ENCODE data around the gene PIGT.

The PIGT gene

DNA sequence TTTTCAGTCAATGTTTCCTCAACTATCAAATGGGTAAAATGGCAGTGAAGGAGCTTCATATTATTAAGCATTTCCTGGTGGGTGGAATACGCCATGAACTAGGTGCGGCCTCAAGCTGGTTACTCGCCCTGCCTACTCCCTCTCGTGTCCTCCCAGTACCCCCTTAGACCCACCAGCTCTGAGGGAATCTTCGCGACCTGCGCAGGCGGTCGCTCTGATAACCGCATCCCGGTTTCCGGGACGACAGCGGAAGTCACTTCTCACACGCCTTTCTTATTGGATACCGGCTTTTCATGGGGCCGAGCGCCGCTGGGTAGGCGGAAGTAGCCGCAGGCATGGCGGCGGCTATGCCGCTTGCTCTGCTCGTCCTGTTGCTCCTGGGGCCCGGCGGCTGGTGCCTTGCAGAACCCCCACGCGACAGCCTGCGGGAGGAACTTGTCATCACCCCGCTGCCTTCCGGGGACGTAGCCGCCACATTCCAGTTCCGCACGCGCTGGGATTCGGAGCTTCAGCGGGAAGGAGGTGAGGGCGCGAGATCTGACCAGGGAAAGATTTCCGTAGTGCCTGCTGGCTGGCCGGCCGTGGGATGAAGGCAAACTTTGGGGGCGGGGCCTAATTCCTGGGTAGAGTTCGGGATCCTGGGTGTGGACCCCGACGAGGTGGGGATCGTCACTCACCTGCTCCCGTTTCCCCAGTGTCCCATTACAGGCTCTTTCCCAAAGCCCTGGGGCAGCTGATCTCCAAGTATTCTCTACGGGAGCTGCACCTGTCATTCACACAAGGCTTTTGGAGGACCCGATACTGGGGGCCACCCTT is at the start of gene PIGT:
TSS of gene PIGT (plus strand) at position 320 of the 816 bp plus-strand sequence. CDS start at position 336, 16 bp downstream.
- peak; percentile 97 for DNase-seq

DNA sequence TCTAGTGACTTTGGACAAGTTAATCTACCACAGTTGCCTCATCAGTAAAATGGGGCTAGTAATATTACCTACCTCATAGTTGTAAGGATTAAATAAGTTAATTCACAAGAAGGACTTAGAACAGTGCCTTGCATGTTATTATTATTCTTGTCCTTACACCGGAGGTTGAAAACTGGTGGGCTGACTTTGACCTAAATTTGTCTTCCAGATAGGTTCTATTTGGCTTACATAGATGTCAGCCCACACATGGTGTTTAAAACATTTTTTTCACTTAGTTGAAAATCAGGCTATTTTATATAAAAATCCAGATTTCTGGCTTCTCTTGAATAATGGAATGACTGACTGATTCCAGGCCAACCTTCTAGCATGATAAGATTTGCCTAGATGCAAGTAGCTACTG is 49.7 kb upstream of the PIGT start:
- no peak for DNase-seq

DNA sequence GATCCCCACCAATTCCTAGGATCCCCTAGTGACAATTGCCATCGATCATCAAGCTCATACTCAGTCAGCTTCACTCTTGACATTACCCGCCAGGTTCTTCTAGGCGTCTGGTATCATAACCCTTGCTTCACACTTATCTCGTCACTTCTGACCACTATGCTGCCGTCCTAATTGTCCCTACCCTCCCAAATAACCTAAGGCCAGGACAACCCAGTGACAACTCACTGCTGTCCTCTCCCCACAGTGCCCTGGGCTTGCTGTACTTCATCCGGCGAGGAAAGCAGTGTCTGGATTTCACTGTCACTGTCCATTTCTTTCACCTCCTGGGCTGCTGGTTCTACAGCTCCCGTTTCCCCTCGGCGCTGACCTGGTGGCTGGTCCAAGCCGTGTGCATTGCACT is 49.3 kb upstream of the PIGT start:
- DNase-seq, result no peak

DNA sequence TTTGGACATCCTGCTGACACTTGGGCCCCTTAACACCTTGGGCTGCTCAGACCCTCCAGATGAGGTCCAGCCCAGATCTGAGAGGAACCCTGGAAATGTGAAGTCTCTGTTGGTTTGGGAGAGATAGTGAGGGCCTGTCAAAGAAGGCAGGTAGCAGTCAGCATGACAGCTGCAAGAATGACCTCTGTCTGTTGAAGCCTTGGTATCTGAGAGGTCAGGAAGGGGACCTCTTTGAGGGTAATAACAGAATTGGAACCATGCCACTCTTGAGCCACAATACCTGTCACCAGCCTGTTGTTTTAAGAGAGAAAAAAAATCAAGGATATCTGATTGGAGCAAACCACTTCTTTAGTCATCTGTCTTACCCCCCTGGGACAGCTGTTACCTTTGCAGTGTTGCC is 48.8 kb upstream of the PIGT start:
- DNase-seq, result no peak

DNA sequence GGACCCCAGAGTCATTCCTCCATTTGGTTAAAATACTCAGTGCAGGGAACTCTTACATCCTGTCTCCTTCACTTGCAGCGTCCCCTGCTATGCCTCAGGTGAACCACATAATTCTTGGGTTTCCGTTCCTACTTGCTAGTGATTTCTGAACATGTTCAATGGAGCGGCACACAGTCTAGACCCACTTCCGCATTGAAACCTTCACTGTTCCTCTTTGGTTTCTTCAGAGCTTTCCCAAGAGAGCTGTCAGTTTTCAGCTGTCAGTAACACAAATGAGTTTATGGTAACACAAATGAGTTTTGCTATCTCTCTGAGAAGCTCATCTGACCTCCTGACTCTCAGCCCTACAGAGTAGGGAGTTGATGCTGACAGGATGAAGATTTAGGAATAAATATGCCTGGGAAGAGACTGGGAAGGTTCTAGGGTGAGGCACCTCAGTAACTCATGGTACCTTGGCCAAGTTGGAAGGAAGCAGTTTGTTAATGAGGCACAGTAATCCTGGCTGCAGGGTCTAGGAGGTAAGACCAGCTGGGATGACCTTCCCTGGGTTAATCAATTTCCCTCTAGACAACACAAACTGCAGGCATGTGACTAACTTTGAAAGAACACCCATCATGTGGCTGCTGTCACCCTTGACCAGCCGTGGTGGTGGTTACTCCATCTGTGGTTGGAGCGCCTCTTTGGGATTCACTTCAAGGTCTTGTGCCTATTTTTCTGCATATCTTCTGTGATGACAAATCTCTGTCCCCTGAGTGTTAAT is 47.5 kb upstream of the PIGT start:
- no peak for DNase-seq

DNA sequence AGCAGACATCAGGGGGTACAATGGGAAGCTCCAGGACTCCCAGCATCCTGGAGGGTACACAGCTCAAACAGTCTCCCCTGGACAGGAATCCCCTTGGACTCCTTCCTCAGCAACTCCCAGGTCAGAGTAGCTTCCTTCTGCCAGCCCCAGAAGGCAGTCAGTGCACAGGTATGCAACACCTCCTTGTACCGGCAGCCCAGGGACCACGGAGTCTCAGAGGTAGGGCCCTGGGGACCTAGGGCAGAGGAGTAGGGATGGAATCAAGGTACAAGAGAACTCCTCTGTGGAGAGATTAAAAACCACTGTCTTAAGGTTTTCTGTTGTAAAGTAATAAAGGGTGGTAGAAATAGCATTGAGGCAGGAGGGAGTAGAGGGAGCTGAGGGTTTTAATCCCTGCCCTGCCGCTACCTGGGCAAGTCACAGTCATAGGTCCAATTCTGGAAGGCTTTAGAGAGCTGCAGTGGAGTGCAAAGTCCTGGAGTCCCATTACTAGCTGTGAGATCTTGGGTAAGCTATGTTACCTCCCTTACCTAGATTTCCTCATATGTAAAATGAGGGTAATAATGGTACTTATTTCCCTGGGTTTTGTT is 45.3 kb upstream of the PIGT start:
- DNase-seq, result no peak

DNA sequence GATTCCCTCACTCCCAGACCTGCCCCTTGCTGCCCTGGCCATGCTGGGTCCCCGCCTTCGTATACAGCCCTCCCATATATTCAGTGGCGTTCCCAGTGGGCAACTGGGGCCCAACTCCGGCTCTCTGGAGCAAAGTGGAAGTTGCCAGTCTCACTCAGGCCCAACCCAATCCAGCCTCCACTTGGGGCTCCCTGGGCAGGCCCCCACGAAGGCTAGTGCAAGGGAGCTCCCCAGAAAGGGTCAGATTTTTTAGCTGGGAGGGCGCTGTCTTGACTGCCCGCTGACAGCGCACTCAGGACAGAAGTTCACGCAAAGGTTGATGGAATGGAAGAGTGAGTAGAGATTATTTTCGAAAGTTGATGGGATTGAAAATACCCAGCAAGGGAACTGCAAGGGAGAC is 43.7 kb upstream of the PIGT start:
- DNase-seq, result no peak

DNA sequence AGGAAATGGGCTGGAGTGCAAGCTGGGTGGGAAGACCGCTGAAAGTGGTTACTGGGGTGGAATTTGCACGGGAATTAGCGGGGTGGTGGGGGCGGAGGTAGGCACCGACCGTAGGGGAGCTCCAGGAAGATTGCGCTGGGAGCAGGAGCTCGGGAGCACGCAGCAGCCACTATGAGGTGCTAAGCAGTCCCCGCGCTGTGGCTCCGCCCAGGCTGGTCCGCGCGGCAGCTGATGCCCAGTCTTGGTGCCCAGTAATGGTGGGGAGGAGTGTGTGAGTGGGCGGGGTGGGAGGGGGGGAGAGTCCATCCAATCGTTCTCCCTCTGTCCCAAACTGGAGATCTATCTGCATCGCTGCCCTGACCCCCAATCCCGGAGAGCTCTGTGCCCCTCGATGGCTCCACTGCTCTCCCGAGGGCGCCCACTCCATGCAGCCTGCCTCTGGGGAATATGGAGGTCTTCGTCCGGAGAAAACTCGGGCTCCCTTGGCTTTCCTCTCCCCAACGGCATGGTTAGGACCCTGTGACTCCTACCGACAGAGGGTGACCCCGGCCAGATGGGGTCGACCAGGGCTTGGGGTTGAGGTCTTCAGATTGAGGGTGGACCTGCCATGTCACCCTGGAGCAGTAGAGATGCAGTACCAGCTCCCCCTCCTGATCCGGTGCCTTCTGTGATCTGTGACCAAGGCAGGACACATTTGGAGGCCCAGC is 43.1 kb upstream of the PIGT start:
- DNase-seq, result peak; percentile 83

DNA sequence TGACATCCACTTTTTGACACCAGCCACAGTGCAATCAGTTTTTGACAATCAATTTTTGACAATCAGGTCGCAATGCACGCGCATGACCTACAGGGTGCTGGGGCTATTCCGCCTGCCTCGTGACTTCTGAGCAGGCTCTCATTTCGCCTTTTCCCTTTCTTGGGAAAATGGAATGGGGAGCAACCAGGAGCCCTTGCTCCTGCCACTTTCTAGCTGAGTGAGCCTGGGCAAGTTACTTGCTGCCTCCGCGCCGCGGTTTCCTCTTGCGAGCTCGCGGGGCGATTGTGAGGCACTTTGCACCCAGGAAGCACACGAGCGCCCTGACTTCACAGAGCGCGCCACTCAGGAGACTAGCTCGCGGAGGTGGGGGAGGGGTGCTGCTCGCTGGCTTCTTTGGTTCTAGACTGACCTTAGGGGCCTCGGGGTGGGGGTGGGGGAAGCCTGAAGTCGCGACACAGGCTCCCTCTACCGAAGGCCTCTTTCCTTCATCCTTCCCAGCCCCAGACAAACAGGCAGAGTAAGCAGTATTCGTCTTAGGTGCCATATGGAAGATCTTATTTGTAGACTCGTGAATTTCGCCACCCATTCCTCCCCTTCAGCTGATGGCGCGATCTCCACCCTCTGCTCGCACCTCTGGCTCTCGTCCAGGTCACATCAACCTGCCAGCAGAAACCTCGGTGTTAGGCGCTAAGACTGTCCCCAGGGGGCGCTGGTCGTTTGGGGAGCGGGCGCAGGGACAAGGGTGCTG is 42.4 kb upstream of the PIGT start:
- peak; percentile 97 for DNase-seq

DNA sequence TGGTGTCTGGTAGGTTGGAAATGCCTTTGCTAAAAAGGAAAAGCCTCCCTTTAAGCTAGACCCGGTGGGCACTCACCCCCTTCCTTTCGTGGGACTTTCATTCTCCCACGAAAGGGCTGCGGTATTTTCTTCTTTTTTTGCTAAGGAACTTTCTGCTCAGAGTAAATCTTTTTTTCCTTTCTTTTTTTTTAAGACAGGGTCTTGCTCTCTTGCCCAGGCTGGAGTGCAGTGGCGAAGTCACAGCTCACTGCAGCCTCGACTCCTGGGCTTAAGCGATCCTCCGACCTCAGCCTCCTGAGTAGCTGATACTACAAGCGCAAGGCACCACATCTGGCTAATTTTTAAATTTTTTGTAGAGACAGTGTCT is 41.9 kb upstream of the PIGT start:
- no peak for DNase-seq

DNA sequence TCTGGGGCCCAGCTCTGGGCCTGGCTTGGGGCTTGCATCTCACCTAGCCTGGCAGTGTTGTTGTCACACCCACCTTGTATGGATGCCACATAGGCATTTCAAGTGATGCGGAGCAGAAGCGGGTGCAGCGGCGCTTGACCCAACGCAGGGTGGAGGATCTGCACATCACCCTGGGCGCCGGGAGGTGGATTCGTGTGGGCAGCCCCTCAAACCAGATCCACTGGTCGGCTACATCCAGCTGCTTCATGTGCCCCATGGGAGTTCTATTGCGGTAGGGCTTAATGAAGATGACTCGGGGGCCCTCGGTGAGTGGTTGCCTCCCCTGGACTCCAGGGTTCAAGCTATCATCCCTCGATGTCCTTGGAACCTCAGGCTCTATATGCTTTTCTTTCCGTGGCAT is 41.0 kb upstream of the PIGT start:
- DNase-seq, result no peak

DNA sequence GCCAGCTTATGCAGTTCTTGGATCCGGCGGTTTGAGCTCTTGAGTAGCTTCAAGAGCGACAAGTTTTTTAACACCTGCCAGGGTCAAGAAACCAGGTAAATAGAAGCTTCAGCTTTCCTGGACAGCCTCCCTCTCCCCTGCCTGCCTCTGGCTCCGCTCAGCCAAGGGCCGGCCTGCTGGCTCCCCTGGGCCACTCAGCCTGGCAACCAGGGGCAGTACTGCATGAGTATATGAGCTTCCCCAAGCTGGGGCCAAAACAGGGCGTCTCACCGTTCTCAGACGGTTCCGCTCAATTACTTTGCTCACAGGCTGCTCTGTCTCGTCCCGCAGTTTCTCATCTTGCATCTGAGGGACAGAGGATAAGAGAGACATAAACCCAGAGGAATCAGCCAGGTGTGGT is 38.7 kb upstream of the PIGT start:
- no peak for DNase-seq

DNA sequence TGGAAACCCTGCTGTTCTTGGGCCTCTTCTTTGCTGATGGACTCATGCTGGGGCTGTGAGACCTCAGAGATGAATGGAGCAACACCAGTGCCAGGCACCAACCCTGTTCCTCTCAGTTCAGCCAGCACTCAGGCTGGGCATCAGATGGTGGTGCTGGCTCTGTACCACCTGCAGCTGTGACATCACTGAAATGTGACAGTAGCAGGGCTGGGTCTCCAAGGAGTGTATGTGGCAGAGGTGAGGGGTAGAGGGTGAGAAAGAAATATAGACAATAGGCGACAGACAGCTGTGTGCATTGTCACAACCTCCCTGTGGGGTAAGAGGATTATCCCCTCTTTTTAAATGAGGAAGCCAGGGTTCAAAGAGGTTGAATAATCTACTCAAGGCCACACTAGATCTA is 37.8 kb upstream of the PIGT start, which contains the start of gene TP53TG5:
TSS of gene TP53TG5 (minus strand) at position 135 of the 400 bp plus-strand sequence. CDS start at position 46, 89 bp downstream.
- no peak for DNase-seq

DNA sequence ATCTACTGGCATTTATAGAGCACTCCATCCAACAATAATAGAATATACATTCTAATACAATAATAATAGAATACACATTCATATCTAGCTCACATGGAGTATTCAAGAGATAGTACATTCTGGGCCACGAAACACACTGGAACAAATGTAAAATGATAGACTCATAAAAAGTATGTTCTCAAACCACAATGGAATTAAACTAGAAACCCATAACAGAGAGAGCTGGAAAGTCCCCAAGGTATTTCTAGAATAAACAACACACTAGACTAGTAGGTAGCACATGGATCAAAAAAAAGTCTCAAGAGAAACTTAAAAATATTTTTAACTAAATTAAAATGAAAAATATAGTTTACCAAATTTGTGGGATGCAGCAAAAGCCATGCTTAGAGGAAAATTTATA is 28.7 kb upstream of the PIGT start:
- DNase-seq, result no peak

DNA sequence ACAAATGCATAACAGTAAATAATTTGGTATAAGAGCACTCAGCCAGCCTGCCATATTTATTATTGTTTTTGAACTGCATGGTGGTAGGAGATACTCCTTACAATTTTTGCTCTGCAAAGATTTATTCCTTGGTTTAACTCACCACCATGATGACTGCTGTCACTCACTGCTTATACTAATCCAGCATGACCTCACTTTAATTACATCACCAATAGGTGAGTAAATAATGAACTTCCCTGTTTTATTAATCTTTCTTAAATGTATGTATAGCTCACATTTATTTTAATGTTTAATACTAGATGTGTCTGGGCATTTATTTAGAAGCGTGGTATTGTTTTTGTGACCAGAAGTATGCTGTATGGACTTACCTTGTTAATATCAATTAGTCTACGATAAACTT is 25.0 kb upstream of the PIGT start:
- DNase-seq, result peak; percentile 30

DNA sequence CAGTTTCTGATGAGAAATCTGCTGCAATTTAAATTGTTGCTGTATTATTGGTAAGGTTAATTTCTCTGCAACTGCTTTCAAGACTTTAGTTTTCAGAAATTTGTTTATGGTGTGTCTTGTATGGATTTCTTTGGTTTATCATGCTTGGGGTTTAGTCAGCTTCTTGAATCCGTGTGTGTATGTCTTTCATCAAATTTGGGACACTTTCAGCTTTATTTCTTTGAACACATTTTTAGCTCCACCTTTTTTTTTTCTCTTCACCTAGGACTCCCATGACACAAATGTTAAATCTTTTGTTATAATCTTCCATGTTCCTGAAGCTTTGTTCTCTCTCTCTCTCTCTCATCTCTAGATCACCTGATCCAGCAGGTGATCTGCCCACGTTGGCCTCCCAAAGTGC is 24.4 kb upstream of the PIGT start:
- DNase-seq, result no peak

DNA sequence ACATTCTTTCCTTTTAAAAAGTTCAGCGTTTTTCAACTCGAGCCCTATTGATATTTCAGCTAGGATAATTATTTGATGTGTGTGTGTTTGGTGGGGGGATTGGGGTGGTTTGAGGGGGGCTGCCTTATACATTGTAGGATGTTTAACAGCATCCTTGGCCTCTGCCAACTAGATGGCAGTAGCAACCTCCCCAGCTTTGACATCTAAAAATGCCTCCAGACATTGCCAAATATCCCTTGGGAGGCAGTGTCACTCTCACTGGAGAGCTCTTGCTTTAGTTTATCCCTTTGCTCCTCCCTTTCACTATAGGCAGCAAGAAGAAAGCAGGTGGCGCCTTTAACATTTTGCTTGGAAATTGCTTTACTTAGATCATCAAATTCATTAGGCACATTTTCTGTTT is 23.2 kb upstream of the PIGT start:
- DNase-seq, result no peak

DNA sequence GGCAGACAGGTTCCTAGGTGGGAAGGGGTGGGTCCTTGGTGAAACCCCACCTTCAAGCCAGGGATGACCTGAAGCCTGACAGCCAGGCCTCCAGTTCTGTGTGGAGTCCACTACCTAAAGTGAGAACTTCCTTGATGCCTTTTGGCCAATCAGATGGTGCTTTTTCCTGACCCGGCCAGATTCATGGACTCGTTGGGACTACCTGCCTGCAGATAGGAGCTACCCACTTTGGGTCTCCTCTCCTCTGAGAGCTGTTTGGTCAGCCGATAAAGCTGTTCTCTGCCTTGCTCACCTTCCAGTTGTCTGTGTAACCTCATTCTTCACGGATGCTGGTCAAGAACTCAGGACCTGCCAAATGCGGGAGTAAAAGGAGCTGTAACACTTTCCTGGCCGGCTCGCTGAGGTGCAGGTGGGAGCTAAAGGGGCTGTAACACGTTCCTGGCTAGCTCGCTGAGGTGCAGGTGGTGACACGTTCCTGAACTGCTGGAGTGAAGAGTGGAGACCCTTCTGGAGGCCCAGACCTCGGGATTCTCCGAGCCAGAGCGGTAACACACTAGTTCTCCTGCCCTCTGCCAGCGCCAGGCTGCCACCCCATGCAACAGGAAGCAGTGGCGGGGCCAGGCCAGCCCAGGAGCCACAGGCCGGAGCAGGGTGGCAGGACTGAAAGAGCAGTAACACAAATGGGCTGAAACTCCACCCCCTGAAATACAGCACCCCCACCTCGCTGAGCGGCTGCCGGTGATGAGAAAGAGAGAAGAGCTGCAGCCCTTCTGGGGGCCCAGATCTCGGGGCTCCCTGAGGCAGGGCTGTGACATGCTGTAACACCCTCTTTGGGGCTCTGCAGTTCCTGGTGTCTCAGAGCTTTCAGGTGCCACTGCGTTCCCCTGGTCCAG is 21.5 kb upstream of the PIGT start:
- no peak for DNase-seq

DNA sequence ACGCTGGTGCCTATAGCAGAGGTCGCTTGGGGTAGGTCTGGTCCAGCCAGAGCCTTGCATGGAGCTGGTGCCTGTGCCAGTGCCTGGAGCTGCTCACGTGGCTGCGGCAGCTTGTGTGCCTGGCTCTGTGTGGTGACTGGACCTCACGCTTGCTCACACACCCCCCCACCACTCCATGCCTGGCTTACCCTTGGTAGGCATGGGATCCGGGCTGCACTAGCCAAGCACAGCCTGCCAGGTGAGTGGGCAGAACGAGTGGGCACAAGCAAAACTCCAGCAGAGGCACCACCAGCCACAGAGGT is 20.9 kb upstream of the PIGT start:
- DNase-seq, result no peak

DNA sequence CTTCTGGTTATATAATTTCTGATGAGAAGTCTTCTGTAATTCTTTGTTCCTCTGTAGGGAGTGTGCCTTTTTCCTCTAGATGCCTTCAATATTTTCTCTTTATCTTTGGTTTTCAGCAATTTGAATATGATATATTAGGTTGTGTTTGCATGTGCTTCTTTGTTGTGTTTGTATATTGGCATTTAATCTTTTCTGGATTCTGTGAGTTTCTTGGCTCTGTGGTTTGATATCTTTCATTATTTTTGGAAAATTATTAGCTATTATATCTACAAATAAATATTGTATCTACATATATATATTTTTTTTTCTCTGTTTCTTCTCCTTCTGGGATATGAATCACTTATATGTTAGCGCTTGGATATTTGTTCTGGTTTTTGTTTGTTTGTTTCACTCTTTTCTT is 16.9 kb upstream of the PIGT start:
- no peak for DNase-seq

DNA sequence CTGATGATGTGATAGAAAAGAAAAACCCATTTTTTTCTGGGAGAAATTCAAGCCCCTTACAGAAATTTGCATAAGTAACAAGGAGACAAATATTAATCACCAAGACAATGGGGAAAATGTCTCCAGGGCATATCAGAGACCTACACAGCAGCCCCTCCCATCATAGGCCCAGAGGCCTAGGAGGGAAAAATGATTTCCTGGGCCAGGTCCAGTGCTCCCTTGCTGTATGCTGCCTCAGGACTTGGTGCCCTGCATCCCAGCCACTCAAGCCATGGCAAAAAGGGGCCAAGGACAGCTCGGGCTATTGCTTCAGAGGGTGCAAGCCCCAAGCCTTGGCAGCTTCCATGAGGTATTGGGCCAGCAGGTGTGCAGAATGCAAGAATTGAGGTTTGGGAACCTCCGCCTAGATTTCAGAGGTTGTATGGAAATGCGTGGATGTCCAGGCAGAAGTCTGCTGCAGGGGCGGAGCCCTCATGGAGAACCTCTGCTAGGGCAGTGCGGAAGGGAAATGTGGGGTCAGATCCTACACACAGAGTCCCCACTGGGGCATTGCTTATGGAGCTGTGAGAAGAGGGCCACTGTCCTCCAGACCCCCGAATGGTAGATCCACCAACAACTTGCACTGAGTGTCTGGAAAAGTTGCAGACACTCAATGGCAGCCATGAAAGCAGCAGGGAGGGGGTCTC is 15.5 kb upstream of the PIGT start:
- DNase-seq, result peak; percentile 37

Measured in DMS53 (cell line).